ENCODE results near the gene SQSTM1. TPM values are rescaled to one million over a fixed set of nuclear protein-coding genes. Genes with fewer than 3 reads are reported as not detected.
"Not testable (repeated sequence)": the region's sequence is repeated elsewhere in the genome, so short reads cannot be mapped to it uniquely, and the experiment has no call there.

The SQSTM1 gene
- total RNA-seq, 4 donors from 2014 or later, result 408 to 463 (median 452) TPM

DNA sequence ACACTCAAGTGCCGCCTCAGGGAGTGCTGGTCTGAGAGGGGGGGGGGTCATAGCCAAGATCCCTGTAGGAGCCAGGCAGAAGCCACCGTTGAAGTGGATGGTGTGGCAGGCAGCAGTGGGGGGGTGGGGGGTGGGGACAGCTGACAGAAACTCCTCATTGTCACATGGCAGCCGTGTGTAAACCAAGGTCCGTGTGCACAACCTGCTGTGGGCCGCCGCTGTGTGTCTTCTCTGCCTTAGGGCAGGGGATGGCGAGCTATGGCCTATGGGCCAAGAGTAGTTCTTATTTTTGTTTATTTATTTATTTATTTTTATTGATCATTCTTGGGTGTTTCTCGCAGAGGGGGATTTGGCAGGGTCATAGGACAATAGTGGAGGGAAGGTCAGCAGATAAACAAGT, 13.4 kb downstream of the SQSTM1 start:
- Histone ChIP-seq H3K27ac (no peak overlapping the region), H3K4me3 (no peak overlapping the region), H3K9me3 (no peaks in the 10 kb centered on the region), H3K27me3 (no peaks in the 10 kb centered on the region), H3K36me3 (peaks cover 11 to 97% (median 54%) of the 10 kb centered on the region in 3 donors), H3K4me1 (peaks cover 0 to 36% (median 7%) of the 10 kb centered on the region in 4 donors)
- WGBS, 2 donors, result 88% methylated on average over 7 to 8 of the region's 8 CpGs
- no peak for TF ChIP-seq EP300 (IDR thresholded peaks at IDR 0.05)
- TF ChIP-seq, protein P1, sequence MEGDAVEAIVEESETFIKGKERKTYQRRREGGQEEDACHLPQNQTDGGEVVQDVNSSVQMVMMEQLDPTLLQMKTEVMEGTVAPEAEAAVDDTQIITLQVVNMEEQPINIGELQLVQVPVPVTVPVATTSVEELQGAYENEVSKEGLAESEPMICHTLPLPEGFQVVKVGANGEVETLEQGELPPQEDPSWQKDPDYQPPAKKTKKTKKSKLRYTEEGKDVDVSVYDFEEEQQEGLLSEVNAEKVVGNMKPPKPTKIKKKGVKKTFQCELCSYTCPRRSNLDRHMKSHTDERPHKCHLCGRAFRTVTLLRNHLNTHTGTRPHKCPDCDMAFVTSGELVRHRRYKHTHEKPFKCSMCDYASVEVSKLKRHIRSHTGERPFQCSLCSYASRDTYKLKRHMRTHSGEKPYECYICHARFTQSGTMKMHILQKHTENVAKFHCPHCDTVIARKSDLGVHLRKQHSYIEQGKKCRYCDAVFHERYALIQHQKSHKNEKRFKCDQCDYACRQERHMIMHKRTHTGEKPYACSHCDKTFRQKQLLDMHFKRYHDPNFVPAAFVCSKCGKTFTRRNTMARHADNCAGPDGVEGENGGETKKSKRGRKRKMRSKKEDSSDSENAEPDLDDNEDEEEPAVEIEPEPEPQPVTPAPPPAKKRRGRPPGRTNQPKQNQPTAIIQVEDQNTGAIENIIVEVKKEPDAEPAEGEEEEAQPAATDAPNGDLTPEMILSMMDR (IDR thresholded peaks at IDR 0.05), result no peak
- no peak for TF ChIP-seq POLR2A (IDR thresholded peaks at IDR 0.05)
- no peak for DNase-seq (ENCODE audit: low spot score in 2 of 2)

DNA sequence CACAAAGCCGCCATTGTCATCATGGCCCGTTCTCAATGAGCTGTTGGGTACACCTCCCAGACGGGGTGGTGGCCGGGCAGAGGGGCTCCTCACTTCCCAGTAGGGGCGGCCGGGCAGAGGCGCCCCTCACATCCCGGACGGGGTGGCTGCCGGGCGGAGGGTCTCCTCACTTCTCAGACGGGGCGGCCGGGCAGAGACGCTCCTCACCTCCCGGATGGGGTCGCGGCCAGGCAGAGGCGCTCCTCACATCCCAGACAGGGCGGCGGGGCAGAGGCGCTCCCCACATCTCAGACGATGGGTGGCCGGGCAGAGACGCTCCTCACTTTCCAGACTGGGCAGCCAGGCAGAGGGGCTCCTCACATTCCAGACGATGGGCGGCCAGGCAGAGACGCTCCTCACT, 14.2 kb downstream of the SQSTM1 start:
- H3K4me3 ChIP-seq; H3K27ac ChIP-seq; H3K9me3 ChIP-seq; DNase-seq (ENCODE audit: low spot score in 2 of 2); H3K27me3 ChIP-seq: not testable (repeated sequence)
- Histone ChIP-seq H3K36me3 (peaks cover 9 to 97% (median 53%) of the 10 kb centered on the region in 3 donors), H3K4me1 (peaks cover 0 to 28% (median 6%) of the 10 kb centered on the region in 4 donors)
- 90 to 100% methylated on average over 1 to 2 of the region's 28 CpGs for WGBS, 2 donors

DNA sequence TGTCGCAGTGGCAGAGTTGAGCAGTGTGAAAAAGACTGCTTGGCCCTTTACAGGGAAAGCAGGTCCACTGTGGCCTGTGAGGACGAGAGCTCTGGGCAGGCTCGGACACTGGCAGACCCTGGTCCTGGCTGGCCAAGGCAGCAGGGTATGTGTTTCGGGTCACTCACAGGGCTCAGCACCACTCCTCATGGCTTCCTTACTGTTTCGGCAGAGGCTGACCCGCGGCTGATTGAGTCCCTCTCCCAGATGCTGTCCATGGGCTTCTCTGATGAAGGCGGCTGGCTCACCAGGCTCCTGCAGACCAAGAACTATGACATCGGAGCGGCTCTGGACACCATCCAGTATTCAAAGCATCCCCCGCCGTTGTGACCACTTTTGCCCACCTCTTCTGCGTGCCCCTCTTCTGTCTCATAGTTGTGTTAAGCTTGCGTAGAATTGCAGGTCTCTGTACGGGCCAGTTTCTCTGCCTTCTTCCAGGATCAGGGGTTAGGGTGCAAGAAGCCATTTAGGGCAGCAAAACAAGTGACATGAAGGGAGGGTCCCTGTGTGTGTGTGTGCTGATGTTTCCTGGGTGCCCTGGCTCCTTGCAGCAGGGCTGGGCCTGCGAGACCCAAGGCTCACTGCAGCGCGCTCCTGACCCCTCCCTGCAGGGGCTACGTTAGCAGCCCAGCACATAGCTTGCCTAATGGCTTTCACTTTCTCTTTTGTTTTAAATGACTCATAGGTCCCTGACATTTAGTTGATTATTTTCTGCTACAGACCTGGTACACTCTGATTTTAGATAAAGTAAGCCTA, 15.7 kb downstream of the SQSTM1 start:
- H3K27ac ChIP-seq, result peak overlapping the region in 2 of 4 donors; percentile 21 to 37
- H3K36me3 ChIP-seq, result peaks cover 9 to 97% (median 50%) of the 10 kb centered on the region in 3 donors

DNA sequence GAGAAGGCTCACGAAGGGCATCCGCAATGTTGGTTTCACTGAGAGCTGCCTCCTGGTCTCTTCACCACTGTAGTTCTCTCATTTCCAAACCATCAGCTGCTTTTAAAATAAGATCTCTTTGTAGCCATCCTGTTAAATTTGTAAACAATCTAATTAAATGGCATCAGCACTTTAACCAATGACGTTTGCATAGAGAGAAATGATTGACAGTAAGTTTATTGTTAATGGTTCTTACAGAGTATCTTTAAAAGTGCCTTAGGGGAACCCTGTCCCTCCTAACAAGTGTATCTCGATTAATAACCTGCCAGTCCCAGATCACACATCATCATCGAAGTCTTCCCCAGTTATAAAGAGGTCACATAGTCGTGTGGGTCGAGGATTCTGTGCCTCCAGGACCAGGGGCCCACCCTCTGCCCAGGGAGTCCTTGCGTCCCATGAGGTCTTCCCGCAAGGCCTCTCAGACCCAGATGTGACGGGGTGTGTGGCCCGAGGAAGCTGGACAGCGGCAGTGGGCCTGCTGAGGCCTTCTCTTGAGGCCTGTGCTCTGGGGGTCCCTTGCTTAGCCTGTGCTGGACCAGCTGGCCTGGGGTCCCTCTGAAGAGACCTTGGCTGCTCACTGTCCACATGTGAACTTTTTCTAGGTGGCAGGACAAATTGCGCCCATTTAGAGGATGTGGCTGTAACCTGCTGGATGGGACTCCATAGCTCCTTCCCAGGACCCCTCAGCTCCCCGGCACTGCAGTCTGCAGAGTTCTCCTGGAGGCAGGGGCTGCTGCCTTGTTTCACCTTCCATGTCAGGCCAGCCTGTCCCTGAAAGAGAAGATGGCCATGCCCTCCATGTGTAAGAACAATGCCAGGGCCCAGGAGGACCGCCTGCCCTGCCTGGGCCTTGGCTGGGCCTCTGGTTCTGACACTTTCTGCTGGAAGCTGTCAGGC, 16.6 kb downstream of the SQSTM1 start:
- peak overlapping the region in 2 of 4 donors; percentile 21 to 37 for H3K27ac ChIP-seq
- H3K4me3 ChIP-seq, result no peak overlapping the region
- TF ChIP-seq, protein P1 (IDR thresholded peaks at IDR 0.05), result no peak
- TF ChIP-seq POLR2A (IDR thresholded peaks at IDR 0.05), result no peak
- no peak for TF ChIP-seq EP300 (IDR thresholded peaks at IDR 0.05)
- DNase-seq (ENCODE audit: low spot score in 2 of 2), result no peak
- peaks cover 9 to 96% (median 42%) of the 10 kb centered on the region in 3 donors for H3K36me3 ChIP-seq
- 82 to 90% methylated on average over 15 of the region's 15 CpGs for WGBS, 2 donors
- peaks cover 0 to 21% (median 6%) of the 10 kb centered on the region in 4 donors for H3K4me1 ChIP-seq
- no peaks in the 10 kb centered on the region for H3K9me3 ChIP-seq
- no peaks in the 10 kb centered on the region for H3K27me3 ChIP-seq

More for the DNA sequence above, 15.7 kb downstream of the SQSTM1 start:
- H3K9me3 ChIP-seq, result no peaks in the 10 kb centered on the region
- peaks cover 0 to 26% (median 6%) of the 10 kb centered on the region in 4 donors for H3K4me1 ChIP-seq
- 83 to 89% methylated on average over 18 to 19 of the region's 19 CpGs for WGBS, 2 donors
- H3K27me3 ChIP-seq, result no peaks in the 10 kb centered on the region
- H3K4me3 ChIP-seq, result no peak overlapping the region
- DNase-seq (ENCODE audit: low spot score in 2 of 2), result no peak
- TF ChIP-seq EP300 (IDR thresholded peaks at IDR 0.05), result peak in 1 of 2 donors; percentile 43
- TF ChIP-seq, protein P1 (IDR thresholded peaks at IDR 0.05), result no peak

DNA sequence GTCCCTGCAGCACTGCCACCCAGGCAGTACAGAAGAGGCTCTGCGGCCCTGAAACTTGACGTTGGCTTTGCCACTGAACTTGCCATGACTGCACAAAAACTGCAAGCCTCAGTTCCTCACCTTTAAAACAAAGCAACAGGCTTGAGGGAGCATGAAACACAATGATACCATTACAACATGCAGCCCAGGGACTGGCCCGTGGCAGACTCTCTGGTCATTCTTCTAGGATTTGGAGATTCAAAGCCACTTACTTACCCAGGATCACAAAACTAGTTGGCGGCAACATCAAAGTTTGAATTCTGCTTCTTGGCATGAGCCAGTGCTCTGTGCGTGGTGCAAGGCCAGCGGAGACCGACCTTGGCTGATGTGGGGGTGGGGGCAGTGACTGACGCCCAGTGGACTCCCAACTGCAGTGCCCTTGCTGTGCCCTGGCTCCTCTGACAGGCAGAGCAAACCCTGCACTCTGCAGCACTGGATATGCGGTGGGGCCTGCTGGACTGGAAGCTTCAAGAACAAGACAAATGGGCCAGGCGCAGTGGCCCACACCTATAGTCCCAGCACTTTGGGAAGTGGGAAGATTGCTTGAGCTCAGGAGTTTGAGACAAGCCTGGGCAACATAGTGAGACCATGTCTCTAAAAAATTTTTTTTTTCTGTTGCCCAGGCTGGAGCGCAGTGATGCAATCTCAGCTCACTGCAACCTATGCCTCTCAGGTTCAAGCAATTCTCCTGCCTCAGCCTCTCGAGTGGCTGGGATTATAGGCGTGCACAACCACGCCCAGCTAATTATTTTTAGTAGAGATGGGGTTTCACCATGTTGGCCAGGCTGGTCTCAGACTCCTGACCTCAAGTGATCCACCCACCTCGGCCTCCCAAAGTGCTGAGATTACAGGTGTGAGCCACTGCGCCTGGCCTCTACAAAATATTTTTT, 18.9 kb downstream of the SQSTM1 start:
- peaks cover 3 to 97% (median 37%) of the 10 kb centered on the region in 3 donors for H3K36me3 ChIP-seq
- 79% methylated on average over 13 to 16 of the region's 16 CpGs for WGBS, 2 donors
- H3K4me1 ChIP-seq, result peaks cover 0 to 13% (median 6%) of the 10 kb centered on the region in 4 donors
- H3K27ac ChIP-seq, result peak overlapping the region in 1 of 4 donors; percentile 18
- peaks cover 0 to 5% (median 0%) of the 10 kb centered on the region in 4 donors for H3K9me3 ChIP-seq
- no peaks in the 10 kb centered on the region for H3K27me3 ChIP-seq
- H3K4me3 ChIP-seq, result no peak overlapping the region
- DNase-seq (ENCODE audit: low spot score in 2 of 2), result no peak
- TF ChIP-seq POLR2A (IDR thresholded peaks at IDR 0.05) (no peak), EP300 (IDR thresholded peaks at IDR 0.05) (no peak)
- TF ChIP-seq, protein P1 (IDR thresholded peaks at IDR 0.05), result no peak

Measured in tibial nerve (tissue), 4 donors.